K562 (cell line): Measurements from ENCODE around the gene FAF2.

Experiments
- CAMTA2 ChIP-seq: fragments of 250-450 bp; sonication (Bioruptor Pico); conservative IDR thresholded peaks from 2 replicates; pipeline ENCODE4 v1.5.1; 2022
- CHD2 ChIP-seq: IDR thresholded peaks from 2 replicates; pipeline ENCODE4 v1.6.1; 2011; ENCODE audit warnings: low read depth, low read length
- FOSL1 ChIP-seq: fragments of 200-800 bp; sonication (Bioruptor generic); conservative IDR thresholded peaks from 2 replicates; pipeline ENCODE4 v1.6.1; 2016; ENCODE audit warnings: missing genetic modification characterization, missing compliant biosample characterization
- FOXK2 ChIP-seq, 2 experiments: fragments of 450-650 bp; IDR thresholded peaks in 1 of 2; conservative IDR thresholded peaks in 1 of 2; 2 replicates each; pipeline ENCODE4 v1.6.1; 2016; ENCODE audit warnings: low read depth in 2 of 2, mild to moderate bottlenecking in 1 of 2
- FOXM1 ChIP-seq, 2 experiments: fragments of 450-650 bp in 1 of 2; sonication (generic) in 1 of 2; formaldehyde crosslinking in 1 of 2; IDR thresholded peaks; 2 replicates each; pipeline versions ENCODE4 v1.6.1 to v1.9.0; 2017 to 2022; ENCODE audit warnings: low read depth in 2 of 2, mild to moderate bottlenecking in 2 of 2, missing genetic modification reagents in 1 of 2, moderate library complexity in 1 of 2
- KLF16 ChIP-seq: IDR thresholded peaks from 2 replicates; pipeline ENCODE4 v1.6.1; 2016; ENCODE audit warnings: antibody characterized with exemption
- POLR2A ChIP-seq: fragments of 450-650 bp; conservative IDR thresholded peaks from 2 replicates; pipeline ENCODE4 v1.6.1; 2016
- POLR2AphosphoS5 ChIP-seq: IDR thresholded peaks from 2 replicates; pipeline ENCODE4 v1.6.1; 2011; ENCODE audit warnings: mild to moderate bottlenecking, low read depth, low read length, moderate library complexity; ENCODE audit not compliant: control insufficient read depth, insufficient read depth
- RBM34 ChIP-seq: fragments of 200-400 bp; formaldehyde crosslinking; IDR thresholded peaks from 2 replicates; pipeline ENCODE4 v1.6.1; 2018; ENCODE audit warnings: low read length, borderline replicate concordance; ENCODE audit not compliant: insufficient read depth
- TF ChIP-seq, protein P1 (sequence below): fragments of 250-450 bp; sonication (Bioruptor Pico); IDR thresholded peaks from 2 replicates; pipeline ENCODE4 v1.4.0; 2020
- TF ChIP-seq, protein P2 (sequence below), 3 experiments: IDR thresholded peaks in 2 of 3; conservative IDR thresholded peaks in 1 of 3; 2 replicates each; pipeline ENCODE4 v1.5.1; 2011 to 2012; ENCODE audit warnings: low read length in 3 of 3, mild to moderate bottlenecking in 3 of 3, control low read depth in 2 of 3, improper control_type of control experiment in 1 of 3, inconsistent platforms in 1 of 3, low read depth in 1 of 3, mixed read lengths in 1 of 3, moderate library complexity in 1 of 3; ENCODE audit not compliant: insufficient read depth in 2 of 3
- TF ChIP-seq, protein P3 (sequence below): fragments of 250-450 bp; sonication (Bioruptor Pico); IDR thresholded peaks from 2 replicates; pipeline ENCODE4 v1.4.0; 2020

DNA sequence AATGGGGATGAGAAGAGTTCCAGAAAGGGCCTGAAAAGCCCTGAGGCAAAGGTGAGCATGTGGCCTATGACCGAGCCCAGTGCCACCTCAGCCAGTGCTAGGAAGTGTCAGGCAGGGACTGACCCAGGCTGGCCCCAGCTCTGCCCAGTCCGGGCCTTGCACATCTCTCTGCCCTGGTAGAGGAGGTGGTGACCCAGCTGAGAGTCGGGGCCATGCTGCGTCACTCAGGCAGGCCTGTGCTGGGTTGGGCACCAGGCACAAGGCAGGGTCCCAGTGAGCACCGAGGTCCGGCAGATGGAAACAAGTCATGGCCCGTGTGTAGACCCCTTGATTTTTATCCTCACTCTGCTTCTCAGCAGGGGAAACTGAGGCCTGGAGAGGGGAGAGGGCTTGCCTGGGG is 101.7 kb downstream of the FAF2 start:
- no peak for TF ChIP-seq RBM34
- TF ChIP-seq, protein P1, sequence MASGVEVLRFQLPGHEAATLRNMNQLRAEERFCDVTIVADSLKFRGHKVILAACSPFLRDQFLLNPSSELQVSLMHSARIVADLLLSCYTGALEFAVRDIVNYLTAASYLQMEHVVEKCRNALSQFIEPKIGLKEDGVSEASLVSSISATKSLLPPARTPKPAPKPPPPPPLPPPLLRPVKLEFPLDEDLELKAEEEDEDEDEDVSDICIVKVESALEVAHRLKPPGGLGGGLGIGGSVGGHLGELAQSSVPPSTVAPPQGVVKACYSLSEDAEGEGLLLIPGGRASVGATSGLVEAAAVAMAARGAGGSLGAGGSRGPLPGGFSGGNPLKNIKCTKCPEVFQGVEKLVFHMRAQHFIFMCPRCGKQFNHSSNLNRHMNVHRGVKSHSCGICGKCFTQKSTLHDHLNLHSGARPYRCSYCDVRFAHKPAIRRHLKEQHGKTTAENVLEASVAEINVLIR (CRISPR knock-in tag) = no peak
- no peak for TF ChIP-seq POLR2A
- no peak for TF ChIP-seq FOXK2 (conservative IDR thresholded peaks at IDR 0.05 in 1 of 2, IDR thresholded peaks at IDR 0.05 in 1 of 2; ENCODE audit: low read depth in 2 of 2)
- no peak for TF ChIP-seq CHD2
- no peak for TF ChIP-seq FOSL1 (tag)
- TF ChIP-seq POLR2AphosphoS5 = no peak
- TF ChIP-seq, protein P2, sequence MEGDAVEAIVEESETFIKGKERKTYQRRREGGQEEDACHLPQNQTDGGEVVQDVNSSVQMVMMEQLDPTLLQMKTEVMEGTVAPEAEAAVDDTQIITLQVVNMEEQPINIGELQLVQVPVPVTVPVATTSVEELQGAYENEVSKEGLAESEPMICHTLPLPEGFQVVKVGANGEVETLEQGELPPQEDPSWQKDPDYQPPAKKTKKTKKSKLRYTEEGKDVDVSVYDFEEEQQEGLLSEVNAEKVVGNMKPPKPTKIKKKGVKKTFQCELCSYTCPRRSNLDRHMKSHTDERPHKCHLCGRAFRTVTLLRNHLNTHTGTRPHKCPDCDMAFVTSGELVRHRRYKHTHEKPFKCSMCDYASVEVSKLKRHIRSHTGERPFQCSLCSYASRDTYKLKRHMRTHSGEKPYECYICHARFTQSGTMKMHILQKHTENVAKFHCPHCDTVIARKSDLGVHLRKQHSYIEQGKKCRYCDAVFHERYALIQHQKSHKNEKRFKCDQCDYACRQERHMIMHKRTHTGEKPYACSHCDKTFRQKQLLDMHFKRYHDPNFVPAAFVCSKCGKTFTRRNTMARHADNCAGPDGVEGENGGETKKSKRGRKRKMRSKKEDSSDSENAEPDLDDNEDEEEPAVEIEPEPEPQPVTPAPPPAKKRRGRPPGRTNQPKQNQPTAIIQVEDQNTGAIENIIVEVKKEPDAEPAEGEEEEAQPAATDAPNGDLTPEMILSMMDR (IDR thresholded peaks at IDR 0.05 in 2 of 3, conservative IDR thresholded peaks at IDR 0.05 in 1 of 3; ENCODE audit: insufficient read depth in 2 of 3, low read depth in 1 of 3, low read length in 3 of 3) = no peak
- no peak for TF ChIP-seq FOXM1 (IDR thresholded peaks at IDR 0.05; ENCODE audit: low read depth)
- no peak for TF ChIP-seq FOXM1 (CRISPR knock-in tag; IDR thresholded peaks at IDR 0.05; ENCODE audit: low read depth)
- TF ChIP-seq KLF16 = no peak
- no peak for TF ChIP-seq CAMTA2 (CRISPR knock-in tag)
- TF ChIP-seq, protein P3, sequence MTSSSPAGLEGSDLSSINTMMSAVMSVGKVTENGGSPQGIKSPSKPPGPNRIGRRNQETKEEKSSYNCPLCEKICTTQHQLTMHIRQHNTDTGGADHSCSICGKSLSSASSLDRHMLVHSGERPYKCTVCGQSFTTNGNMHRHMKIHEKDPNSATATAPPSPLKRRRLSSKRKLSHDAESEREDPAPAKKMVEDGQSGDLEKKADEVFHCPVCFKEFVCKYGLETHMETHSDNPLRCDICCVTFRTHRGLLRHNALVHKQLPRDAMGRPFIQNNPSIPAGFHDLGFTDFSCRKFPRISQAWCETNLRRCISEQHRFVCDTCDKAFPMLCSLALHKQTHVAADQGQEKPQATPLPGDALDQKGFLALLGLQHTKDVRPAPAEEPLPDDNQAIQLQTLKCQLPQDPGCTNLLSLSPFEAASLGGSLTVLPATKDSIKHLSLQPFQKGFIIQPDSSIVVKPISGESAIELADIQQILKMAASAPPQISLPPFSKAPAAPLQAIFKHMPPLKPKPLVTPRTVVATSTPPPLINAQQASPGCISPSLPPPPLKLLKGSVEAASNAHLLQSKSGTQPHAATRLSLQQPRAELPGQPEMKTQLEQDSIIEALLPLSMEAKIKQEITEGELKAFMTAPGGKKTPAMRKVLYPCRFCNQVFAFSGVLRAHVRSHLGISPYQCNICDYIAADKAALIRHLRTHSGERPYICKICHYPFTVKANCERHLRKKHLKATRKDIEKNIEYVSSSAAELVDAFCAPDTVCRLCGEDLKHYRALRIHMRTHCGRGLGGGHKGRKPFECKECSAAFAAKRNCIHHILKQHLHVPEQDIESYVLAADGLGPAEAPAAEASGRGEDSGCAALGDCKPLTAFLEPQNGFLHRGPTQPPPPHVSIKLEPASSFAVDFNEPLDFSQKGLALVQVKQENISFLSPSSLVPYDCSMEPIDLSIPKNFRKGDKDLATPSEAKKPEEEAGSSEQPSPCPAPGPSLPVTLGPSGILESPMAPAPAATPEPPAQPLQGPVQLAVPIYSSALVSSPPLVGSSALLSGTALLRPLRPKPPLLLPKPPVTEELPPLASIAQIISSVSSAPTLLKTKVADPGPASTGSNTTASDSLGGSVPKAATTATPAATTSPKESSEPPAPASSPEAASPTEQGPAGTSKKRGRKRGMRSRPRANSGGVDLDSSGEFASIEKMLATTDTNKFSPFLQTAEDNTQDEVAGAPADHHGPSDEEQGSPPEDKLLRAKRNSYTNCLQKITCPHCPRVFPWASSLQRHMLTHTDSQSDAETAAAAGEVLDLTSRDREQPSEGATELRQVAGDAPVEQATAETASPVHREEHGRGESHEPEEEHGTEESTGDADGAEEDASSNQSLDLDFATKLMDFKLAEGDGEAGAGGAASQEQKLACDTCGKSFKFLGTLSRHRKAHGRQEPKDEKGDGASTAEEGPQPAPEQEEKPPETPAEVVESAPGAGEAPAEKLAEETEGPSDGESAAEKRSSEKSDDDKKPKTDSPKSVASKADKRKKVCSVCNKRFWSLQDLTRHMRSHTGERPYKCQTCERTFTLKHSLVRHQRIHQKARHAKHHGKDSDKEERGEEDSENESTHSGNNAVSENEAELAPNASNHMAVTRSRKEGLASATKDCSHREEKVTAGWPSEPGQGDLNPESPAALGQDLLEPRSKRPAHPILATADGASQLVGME (CRISPR knock-in tag) = no peak
